ENCODE results near the gene AGAP3. TPM values are rescaled to one million over a fixed set of nuclear protein-coding genes. Genes with fewer than 3 reads are reported as not detected.

The AGAP3 gene
- total and polyA plus RNA-seq, 12 donors = 40.2 to 93.4 (median 50.3) TPM

DNA sequence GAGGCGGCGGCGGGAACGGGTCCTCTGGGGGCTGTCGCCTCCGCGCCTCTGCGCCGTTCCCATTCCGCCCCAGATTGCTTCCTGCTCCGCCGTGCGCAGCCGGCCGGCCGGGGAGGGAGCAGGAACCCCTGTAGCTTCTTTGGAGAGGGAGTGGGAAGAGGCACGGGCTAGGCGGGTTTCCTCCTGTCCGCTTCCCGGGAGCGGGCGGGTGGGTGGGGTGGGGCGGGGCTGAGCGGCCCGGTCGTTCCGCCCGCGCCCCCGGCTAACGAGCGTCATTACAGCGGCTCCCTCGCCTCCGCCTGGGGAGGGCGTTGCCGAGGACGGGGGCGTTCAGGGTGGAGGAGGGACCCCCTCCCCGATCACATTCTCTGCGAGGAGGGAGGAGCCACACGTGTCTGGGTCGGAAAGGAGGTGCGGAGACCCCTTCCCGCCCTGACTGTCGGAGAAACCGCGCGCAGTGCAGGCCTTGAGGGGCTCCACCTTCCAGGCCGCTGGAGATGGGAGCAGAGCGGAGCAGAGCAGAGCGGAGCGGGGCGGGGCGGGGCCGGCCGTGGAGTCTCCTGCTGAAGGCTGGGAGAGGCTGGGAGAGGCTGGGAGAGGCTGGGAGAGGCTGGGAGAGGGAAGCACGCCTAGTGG is 39.7 kb downstream of the AGAP3 start:
- TF ChIP-seq, protein P1, sequence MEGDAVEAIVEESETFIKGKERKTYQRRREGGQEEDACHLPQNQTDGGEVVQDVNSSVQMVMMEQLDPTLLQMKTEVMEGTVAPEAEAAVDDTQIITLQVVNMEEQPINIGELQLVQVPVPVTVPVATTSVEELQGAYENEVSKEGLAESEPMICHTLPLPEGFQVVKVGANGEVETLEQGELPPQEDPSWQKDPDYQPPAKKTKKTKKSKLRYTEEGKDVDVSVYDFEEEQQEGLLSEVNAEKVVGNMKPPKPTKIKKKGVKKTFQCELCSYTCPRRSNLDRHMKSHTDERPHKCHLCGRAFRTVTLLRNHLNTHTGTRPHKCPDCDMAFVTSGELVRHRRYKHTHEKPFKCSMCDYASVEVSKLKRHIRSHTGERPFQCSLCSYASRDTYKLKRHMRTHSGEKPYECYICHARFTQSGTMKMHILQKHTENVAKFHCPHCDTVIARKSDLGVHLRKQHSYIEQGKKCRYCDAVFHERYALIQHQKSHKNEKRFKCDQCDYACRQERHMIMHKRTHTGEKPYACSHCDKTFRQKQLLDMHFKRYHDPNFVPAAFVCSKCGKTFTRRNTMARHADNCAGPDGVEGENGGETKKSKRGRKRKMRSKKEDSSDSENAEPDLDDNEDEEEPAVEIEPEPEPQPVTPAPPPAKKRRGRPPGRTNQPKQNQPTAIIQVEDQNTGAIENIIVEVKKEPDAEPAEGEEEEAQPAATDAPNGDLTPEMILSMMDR (IDR thresholded peaks at IDR 0.05) = no peak
- DNase-seq = no peak
- H3K27me3 ChIP-seq = no peaks in the 10 kb centered on the region
- peak overlapping the region in 5 of 10 donors; percentile 38 to 58 (median 55) for H3K27ac ChIP-seq
- intact Hi-C loops (cut with DNase I) = loop anchor here (1.0 to 10.0 kb wide), 8 partner anchors 45 to 179 kb away; partner anchors contain the start of gene SMARCD3 (in 5 of the 10)
- peak overlapping the region in 9 of 10 donors; percentile 23 to 65 (median 59) for H3K4me3 ChIP-seq
- H3K4me1 ChIP-seq = peaks cover 3 to 28% (median 15%) of the 10 kb centered on the region in 9 donors
- ATAC-seq = peak; percentile 14 to 47 (median 38)
- 7 to 14% methylated on average over 53 to 58 of the region's 58 CpGs for WGBS, 2 donors
- no peaks in the 10 kb centered on the region for H3K9me3 ChIP-seq
- peaks cover 0 to 72% (median 14%) of the 10 kb centered on the region in 9 donors for H3K36me3 ChIP-seq

DNA sequence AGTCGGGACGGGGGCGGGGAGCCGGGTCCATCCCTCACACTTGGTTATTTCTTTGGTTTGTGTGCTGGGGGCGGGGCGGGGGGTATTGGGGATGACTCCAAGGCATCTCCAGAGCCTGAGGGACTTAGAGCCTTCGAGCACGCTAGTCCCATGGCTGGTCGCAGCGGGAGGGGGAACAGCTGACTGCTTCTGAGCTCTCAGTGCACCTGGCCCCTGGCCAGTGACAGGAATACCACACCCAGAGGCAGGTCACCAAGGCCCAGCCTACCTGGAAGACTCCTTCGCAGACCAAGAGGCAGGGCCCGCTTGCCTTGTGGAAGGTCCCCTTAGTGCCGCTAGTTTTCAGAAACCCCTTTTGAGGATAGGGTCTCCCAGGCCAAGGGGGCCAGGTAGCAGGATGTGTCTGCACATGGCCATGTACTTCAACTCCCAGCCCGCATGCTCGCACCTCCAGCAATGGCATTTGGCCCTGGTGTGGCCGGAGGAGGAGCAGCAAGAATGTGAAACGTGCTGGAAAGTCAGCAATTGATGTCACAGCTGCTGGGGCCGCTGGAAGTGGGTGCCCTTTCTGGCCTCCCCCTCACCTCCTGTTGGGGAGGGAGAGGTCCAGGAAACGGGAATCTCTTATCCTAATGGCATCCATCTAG is 40.3 kb downstream of the AGAP3 start:
- Histone ChIP-seq H3K4me3 (peak overlapping the region in 2 of 10 donors; percentile 63 to 65), H3K36me3 (peaks cover 0 to 71% (median 13%) of the 10 kb centered on the region in 9 donors), H3K9me3 (no peaks in the 10 kb centered on the region), H3K27me3 (no peaks in the 10 kb centered on the region), H3K27ac (no peak overlapping the region), H3K4me1 (peaks cover 3 to 28% (median 15%) of the 10 kb centered on the region in 9 donors)
- DNase-seq (no peak), ATAC-seq (no peak)
- intact Hi-C loops (cut with DNase I) = loop anchor here in 6 of 10 donors (5.0 to 10.0 kb wide), 3 partner anchors 46 to 178 kb away; partner anchors contain the start of gene SMARCD3 (in 5 of the 6)
- WGBS, 2 donors = 68 to 73% methylated on average over 19 of the region's 19 CpGs
- TF ChIP-seq, protein P1 (IDR thresholded peaks at IDR 0.05) = no peak

DNA sequence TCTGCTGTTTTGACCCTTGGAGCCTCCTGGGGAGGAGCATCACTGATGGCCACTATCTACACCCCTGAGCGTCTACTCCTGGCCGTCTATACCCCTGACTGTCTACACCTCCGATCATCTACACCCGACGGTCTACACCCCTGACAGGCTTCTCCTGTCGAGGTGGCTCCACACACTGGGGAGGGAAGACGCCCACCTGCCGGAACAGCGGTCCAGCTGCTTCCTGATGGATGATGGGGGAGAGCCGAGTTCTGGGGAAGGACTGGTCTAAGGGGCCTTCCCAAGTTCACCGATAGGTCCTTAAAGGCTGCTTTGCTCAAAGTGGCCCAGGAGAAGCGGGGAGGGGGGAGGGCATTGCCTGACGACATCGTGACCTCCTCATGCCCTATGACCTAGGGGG is 41.9 kb downstream of the AGAP3 start:
- TF ChIP-seq, protein P1 (IDR thresholded peaks at IDR 0.05) = no peak
- Histone ChIP-seq H3K27ac (no peak overlapping the region), H3K27me3 (no peaks in the 10 kb centered on the region), H3K9me3 (no peaks in the 10 kb centered on the region), H3K36me3 (peaks cover 0 to 74% (median 7%) of the 10 kb centered on the region in 9 donors), H3K4me3 (no peak overlapping the region), H3K4me1 (peaks cover 0 to 28% (median 16%) of the 10 kb centered on the region in 9 donors)
- intact Hi-C loops (cut with DNase I) = loop anchor here in 6 of 10 donors (5.0 to 10.0 kb wide), 3 partner anchors 44 to 177 kb away; partner anchors contain the start of gene SMARCD3 (in 5 of the 6)
- 82% methylated on average over 14 of the region's 14 CpGs for WGBS, 2 donors
- ATAC-seq = no peak
- DNase-seq = no peak

DNA sequence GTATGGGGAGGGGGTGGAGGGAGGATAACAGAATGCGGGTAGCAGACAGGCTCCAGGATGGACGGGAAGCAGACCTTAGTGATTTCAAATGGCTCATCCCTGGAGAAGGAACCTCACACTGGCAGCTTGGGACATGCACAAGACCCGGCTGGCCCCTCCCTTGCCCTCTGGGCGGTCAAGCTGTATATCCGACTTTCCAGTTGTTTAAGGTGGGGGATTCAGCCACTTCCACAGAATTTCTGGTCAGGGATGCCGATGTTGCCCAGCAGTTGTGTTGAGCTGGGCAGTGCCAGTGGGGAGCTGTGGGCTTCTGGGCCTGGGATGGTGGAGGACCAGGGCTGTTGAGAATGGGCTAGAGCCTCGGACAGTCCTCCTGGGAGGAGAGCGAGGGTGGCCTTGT is 42.4 kb downstream of the AGAP3 start:
- DNase-seq (no peak), ATAC-seq (no peak)
- Histone ChIP-seq H3K9me3 (no peaks in the 10 kb centered on the region), H3K27me3 (no peaks in the 10 kb centered on the region), H3K4me1 (peaks cover 0 to 28% (median 16%) of the 10 kb centered on the region in 9 donors), H3K36me3 (peaks cover 0 to 74% (median 4%) of the 10 kb centered on the region in 9 donors), H3K27ac (no peak overlapping the region), H3K4me3 (no peak overlapping the region)
- TF ChIP-seq, protein P1 (IDR thresholded peaks at IDR 0.05) = no peak
- intact Hi-C loops (cut with DNase I) = loop anchor here in 6 of 10 donors (5.0 to 10.0 kb wide), 3 partner anchors 44 to 176 kb away; partner anchors contain the start of gene SMARCD3 (in 5 of the 6)
- 90 to 96% methylated on average over 8 of the region's 8 CpGs for WGBS, 2 donors

Measured in heart right ventricle (tissue), 16 donors.